HCT116 (cell line): Measurements from ENCODE around the gene FRMD4B. TPM values are rescaled to one million over a fixed set of nuclear protein-coding genes. Genes with fewer than 3 reads are reported as not detected.

Experiments
- ATAC-seq: fragments of 200-7000 bp; cut with Tn5 transposase; 2 replicates; pipeline ENCODE4 v1.9.1; 2020; ENCODE audit warnings: mild to moderate bottlenecking, moderate library complexity
- BruUV-seq: library from RNA; stranded (reverse); fragments of 400-500 nt; replicated peaks from 2 replicates; lab custom pipeline; 2021; lab: Mats Ljungman, UMichigan
- CTCF ChIA-PET: fragments of 300-600 bp; sonication (Branson Sonifier 250); formaldehyde crosslinking; loops from one replicate; lab custom pipeline; 2021; ENCODE audit warnings: antibody characterized with exemption; lab: Charles Lee
- POLR2A ChIA-PET: fragments of 300-600, 350-600 bp; sonication (Branson Sonifier 250); formaldehyde crosslinking; loops from one replicate; lab custom pipeline; 2021; ENCODE audit warnings: antibody characterized with exemption; lab: Charles Lee
- RAD21 ChIA-PET, 2 experiments: fragments of 300-600 bp; sonication (Branson Sonifier 250); formaldehyde crosslinking; loops; one replicate each; lab custom pipeline; 2023; ENCODE audit warnings: low total read pairs in 2 of 2; ENCODE audit not compliant: uncharacterized antibody in 2 of 2, unreplicated experiment in 2 of 2, low non-redundant PET in 1 of 2; lab: Charles Lee
- DNase-seq: peaks from one replicate; pipeline ENCODE4 v3.0.0-alpha.2; 2010; ENCODE audit warnings: low read depth, low spot score
- H2AFZ ChIP-seq: fragments of 200-600 bp; shearing (Covaris generic), sonication (generic); 2 replicates; pipeline ENCODE4 v1.6.1; 2017; ENCODE audit warnings: low read depth, mixed run types, mixed read lengths, antibody characterized with exemption, low read length; ENCODE audit not compliant: poor library complexity, severe bottlenecking
- H3K27ac ChIP-seq: 2 replicates; pipeline ENCODE4 v1.5.1; 2012; ENCODE audit warnings: low read depth, low read length
- H3K27me3 ChIP-seq: fragments of 200-600 bp; sonication (generic); 2 replicates; pipeline ENCODE4 v1.6.1; 2016; ENCODE audit warnings: mixed run types, low read length, mixed read lengths; ENCODE audit not compliant: insufficient read depth
- H3K36me3 ChIP-seq, 2 experiments: fragments of 200-500 bp in 1 of 2; fragments of 200-600 bp in 1 of 2; sonication (Bioruptor generic) in 1 of 2; sonication (generic) in 1 of 2; 2 replicates each; pipeline versions ENCODE4 v1.5.1 to v1.6.1; 2014 to 2016; ENCODE audit warnings: low read length in 2 of 2, inconsistent platforms in 1 of 2, mixed read lengths in 1 of 2, mixed run types in 1 of 2; ENCODE audit not compliant: insufficient read depth in 2 of 2, control insufficient read depth in 1 of 2
- H3K4me1 ChIP-seq, 2 experiments: fragments of 200-600 bp in 1 of 2; sonication (generic) in 1 of 2; 2 replicates each; pipeline versions ENCODE4 v1.5.1 to v1.6.1; 2012 to 2017; ENCODE audit warnings: low read length in 2 of 2, inconsistent platforms in 1 of 2, mild to moderate bottlenecking in 1 of 2, mixed read lengths in 1 of 2, mixed run types in 1 of 2, moderate library complexity in 1 of 2; ENCODE audit not compliant: insufficient read depth in 2 of 2, control insufficient read depth in 1 of 2
- H3K4me2 ChIP-seq: fragments of 200-600 bp; sonication (generic); 2 replicates; pipeline ENCODE4 v1.6.1; 2017; ENCODE audit warnings: mixed run types, low read length, mixed read lengths
- H3K4me3 ChIP-seq, 2 experiments: fragments of 200-600 bp in 1 of 2; sonication (generic) in 1 of 2; replicated peaks in 1 of 2; 2 replicates each; pipeline ENCODE4 v1.5.1; 2011 to 2016; ENCODE audit warnings: low read length in 2 of 2, control low read depth in 1 of 2, low read depth in 1 of 2, mild to moderate bottlenecking in 1 of 2, mixed read lengths in 1 of 2, mixed run types in 1 of 2
- H3K79me2 ChIP-seq: fragments of 200-600 bp; sonication (generic); 2 replicates; pipeline ENCODE4 v1.6.1; 2017; ENCODE audit warnings: mild to moderate bottlenecking, mixed run types, low read length, moderate library complexity, mixed read lengths; ENCODE audit not compliant: insufficient read depth
- H3K9ac ChIP-seq: fragments of 200-600 bp; sonication (generic); 2 replicates; pipeline ENCODE4 v1.6.1; 2016; ENCODE audit warnings: low read length, mixed read lengths
- H3K9me2 ChIP-seq: fragments of 200-600 bp; sonication (generic), shearing (Covaris generic); 2 replicates; pipeline ENCODE4 v1.6.1; 2017; ENCODE audit warnings: mixed run types, mild to moderate bottlenecking, moderate library complexity; ENCODE audit not compliant: insufficient read depth
- H3K9me3 ChIP-seq, 2 experiments: fragments of 200-500 bp in 1 of 2; fragments of 200-600 bp in 1 of 2; sonication (Bioruptor generic) in 1 of 2; sonication (generic) in 1 of 2; 2 replicates each; pipeline ENCODE4 v1.6.1; 2014 to 2017; ENCODE audit warnings: low read length in 2 of 2, mixed read lengths in 2 of 2, inconsistent platforms in 1 of 2, low read depth in 1 of 2, mild to moderate bottlenecking in 1 of 2, mixed run types in 1 of 2, moderate library complexity in 1 of 2; ENCODE audit not compliant: control insufficient read depth in 1 of 2, insufficient read depth in 1 of 2
- H4K20me1 ChIP-seq: fragments of 200-600 bp; sonication (generic), shearing (Covaris generic); 2 replicates; pipeline ENCODE4 v1.6.1; 2017; ENCODE audit warnings: mixed run types, mild to moderate bottlenecking, moderate library complexity; ENCODE audit not compliant: insufficient read depth
- CEBPB ChIP-seq: IDR thresholded peaks from 2 replicates; pipeline ENCODE4 v1.6.1; 2012; ENCODE audit warnings: low read depth
- EGR1 ChIP-seq: IDR thresholded peaks from 2 replicates; pipeline ENCODE4 v1.6.1; 2012; ENCODE audit warnings: low read depth
- ELF1 ChIP-seq: IDR thresholded peaks from 2 replicates; pipeline ENCODE4 v1.6.1; 2012; ENCODE audit warnings: low read depth, borderline replicate concordance
- EZH2phosphoT487 ChIP-seq: fragments of 200-600 bp; IDR thresholded peaks from 2 replicates; pipeline ENCODE4 v1.6.1; 2018; ENCODE audit warnings: antibody characterized with exemption, borderline replicate concordance
- JUND ChIP-seq: IDR thresholded peaks from 2 replicates; pipeline ENCODE4 v1.6.1; 2012
- POLR2A ChIP-seq: IDR thresholded peaks from 2 replicates; pipeline ENCODE4 v1.7.0; 2011; ENCODE audit warnings: borderline replicate concordance; ENCODE audit not compliant: insufficient read depth, insufficient read length; ENCODE audit errors: extremely low read depth
- SIN3A ChIP-seq: IDR thresholded peaks from 2 replicates; pipeline ENCODE4 v1.6.1; 2012; ENCODE audit warnings: low read depth
- SP1 ChIP-seq: IDR thresholded peaks from 2 replicates; pipeline ENCODE4 v1.6.1; 2012; ENCODE audit warnings: low read depth
- TCF7L2 ChIP-seq: IDR thresholded peaks from 2 replicates; pipeline ENCODE4 v1.7.0; 2011; ENCODE audit warnings: borderline replicate concordance, inconsistent platforms; ENCODE audit not compliant: insufficient read depth, insufficient read length; ENCODE audit errors: extremely low read depth
- ZFX ChIP-seq: fragments of 450-650 bp; IDR thresholded peaks from 2 replicates; pipeline ENCODE4 v1.6.1; 2017
- ZNF274 ChIP-seq: fragments of 200-500 bp; sonication (Bioruptor generic); IDR thresholded peaks from 2 replicates; pipeline ENCODE4 v1.6.1; 2014; ENCODE audit warnings: mild to moderate bottlenecking, low read depth, low read length, inconsistent platforms
- intact Hi-C: fragments of 100-400 bp; cut with micrococcal nuclease; formaldehyde crosslinking; loops from 2 replicates; pipeline ENCODE4 v1.10.0; 2022
- total RNA-seq: library from RNA; stranded (reverse); gene quantifications from one replicate; pipeline ENCODE4 v1.2.1, GENCODE V29; 2021; ENCODE audit not compliant: unreplicated experiment
- TF ChIP-seq, protein P1 (sequence below): IDR thresholded peaks from 2 replicates; pipeline ENCODE4 v1.6.1; 2011; ENCODE audit warnings: mild to moderate bottlenecking, low read length, moderate library complexity; ENCODE audit not compliant: insufficient replicate concordance; ENCODE audit errors: extremely low read depth
- TF ChIP-seq, protein P2 (sequence below): IDR thresholded peaks from 2 replicates; pipeline ENCODE4 v1.6.1; 2012
- TF ChIP-seq, protein P3 (sequence below): IDR thresholded peaks from 2 replicates; pipeline ENCODE4 v1.6.1; 2012

Gene FRMD4B
- total RNA-seq, 1 experiment from 2014 or later, result 2.0 TPM

DNA sequence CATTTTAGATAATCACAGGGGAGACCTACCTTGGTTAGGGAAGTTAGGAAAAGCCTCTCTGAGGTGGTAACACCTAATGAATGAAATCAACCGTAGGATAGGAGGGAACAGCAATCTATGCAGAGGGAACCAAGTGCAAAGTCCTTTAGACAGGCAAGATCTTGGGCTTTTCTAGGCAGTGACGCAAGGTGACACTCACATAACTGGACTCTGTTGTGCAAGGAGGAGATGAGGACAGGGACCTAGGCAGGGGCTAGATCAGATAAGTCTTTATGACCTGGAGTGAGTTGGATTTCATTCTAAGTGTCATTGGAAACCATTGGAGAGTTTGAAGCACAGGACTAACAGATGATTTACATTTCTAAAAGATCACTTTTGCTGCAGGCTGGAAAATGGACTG lies 258.9 kb downstream of the FRMD4B start:
- H3K4me1 ChIP-seq, result peaks cover 0 to 2% of the 10 kb centered on the region in 2 experiments; a peak in 1 of 4 replicates
- intact Hi-C loops, result no loop called here
- POLR2A ChIA-PET, result no interaction called here

More for the DNA sequence above, 258.9 kb downstream of the FRMD4B start:
- CTCF ChIA-PET, result no interaction called here
- H3K27me3 ChIP-seq, result no peaks in the 10 kb centered on the region
- RAD21 ChIA-PET, result no interaction called here
- no peak for ATAC-seq
- no peak overlapping the region for H3K9ac ChIP-seq
- TF ChIP-seq JUND (no peak), SP1 (no peak), SIN3A (no peak), EGR1 (no peak), ZNF274 (no peak), ZFX (no peak), ELF1 (no peak), POLR2A (no peak), CEBPB (no peak), TCF7L2 (no peak), EZH2phosphoT487 (no peak)
- TF ChIP-seq, protein P1, sequence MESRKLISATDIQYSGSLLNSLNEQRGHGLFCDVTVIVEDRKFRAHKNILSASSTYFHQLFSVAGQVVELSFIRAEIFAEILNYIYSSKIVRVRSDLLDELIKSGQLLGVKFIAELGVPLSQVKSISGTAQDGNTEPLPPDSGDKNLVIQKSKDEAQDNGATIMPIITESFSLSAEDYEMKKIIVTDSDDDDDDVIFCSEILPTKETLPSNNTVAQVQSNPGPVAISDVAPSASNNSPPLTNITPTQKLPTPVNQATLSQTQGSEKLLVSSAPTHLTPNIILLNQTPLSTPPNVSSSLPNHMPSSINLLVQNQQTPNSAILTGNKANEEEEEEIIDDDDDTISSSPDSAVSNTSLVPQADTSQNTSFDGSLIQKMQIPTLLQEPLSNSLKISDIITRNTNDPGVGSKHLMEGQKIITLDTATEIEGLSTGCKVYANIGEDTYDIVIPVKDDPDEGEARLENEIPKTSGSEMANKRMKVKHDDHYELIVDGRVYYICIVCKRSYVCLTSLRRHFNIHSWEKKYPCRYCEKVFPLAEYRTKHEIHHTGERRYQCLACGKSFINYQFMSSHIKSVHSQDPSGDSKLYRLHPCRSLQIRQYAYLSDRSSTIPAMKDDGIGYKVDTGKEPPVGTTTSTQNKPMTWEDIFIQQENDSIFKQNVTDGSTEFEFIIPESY, result no peak
- TF ChIP-seq, protein P2, sequence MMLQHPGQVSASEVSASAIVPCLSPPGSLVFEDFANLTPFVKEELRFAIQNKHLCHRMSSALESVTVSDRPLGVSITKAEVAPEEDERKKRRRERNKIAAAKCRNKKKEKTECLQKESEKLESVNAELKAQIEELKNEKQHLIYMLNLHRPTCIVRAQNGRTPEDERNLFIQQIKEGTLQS, result no peak
- TF ChIP-seq, protein P3, sequence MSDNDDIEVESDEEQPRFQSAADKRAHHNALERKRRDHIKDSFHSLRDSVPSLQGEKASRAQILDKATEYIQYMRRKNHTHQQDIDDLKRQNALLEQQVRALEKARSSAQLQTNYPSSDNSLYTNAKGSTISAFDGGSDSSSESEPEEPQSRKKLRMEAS, result no peak
- H3K9me2 ChIP-seq, result no peaks in the 10 kb centered on the region
- H3K9me3 ChIP-seq, result no peaks in the 10 kb centered on the region
- H3K27ac ChIP-seq, result no peak overlapping the region
- no peaks in the 10 kb centered on the region for H3K36me3 ChIP-seq
- H3K4me2 ChIP-seq, result no peak overlapping the region
- no peaks in the 10 kb centered on the region for H4K20me1 ChIP-seq
- BruUV-seq, result no TSS peak
- H2AFZ ChIP-seq, result no peak overlapping the region
- H3K79me2 ChIP-seq, result no peaks in the 10 kb centered on the region
- DNase-seq, result no peak
- no peak overlapping the region for H3K4me3 ChIP-seq
